HEK293 (cell line): ENCODE data around the gene FAM89A.

Source experiments
- ELK4 ChIP-seq: IDR thresholded peaks from 2 replicates; pipeline ENCODE4 v1.6.1; 2011; ENCODE audit warnings: mild to moderate bottlenecking, low read depth, low read length, borderline replicate concordance
- PATZ1 ChIP-seq: fragments of 450-650 bp; formaldehyde crosslinking; IDR thresholded peaks from 2 replicates; pipeline ENCODE4 v1.5.1; 2016; ENCODE audit warnings: missing biosample characterization, missing genetic modification characterization
- ZNF10 ChIP-seq: fragments of 450-650 bp; formaldehyde crosslinking; IDR thresholded peaks from 2 replicates; pipeline ENCODE4 v1.5.1; 2017; ENCODE audit warnings: missing biosample characterization, missing genetic modification characterization
- ZNF133 ChIP-seq: fragments of 450-650 bp; formaldehyde crosslinking; IDR thresholded peaks from 2 replicates; pipeline ENCODE4 v1.5.1; 2016; ENCODE audit warnings: missing biosample characterization, missing genetic modification characterization
- TF ChIP-seq, protein P1 (sequence below): fragments of 450-650 bp; formaldehyde crosslinking; IDR thresholded peaks from 2 replicates; pipeline ENCODE4 v1.5.1; 2016; ENCODE audit warnings: missing biosample characterization, missing genetic modification characterization
- TF ChIP-seq, protein P2 (sequence below): sonication (generic); formaldehyde crosslinking; IDR thresholded peaks from 2 replicates; pipeline ENCODE4 v1.8.1; 2022; ENCODE audit warnings: mild to moderate bottlenecking, moderate library complexity, missing genetic modification reagents

GRCh38 chr1:231000639-231001038, 39.4 kb downstream of the FAM89A start:
- TF ChIP-seq, protein P1, sequence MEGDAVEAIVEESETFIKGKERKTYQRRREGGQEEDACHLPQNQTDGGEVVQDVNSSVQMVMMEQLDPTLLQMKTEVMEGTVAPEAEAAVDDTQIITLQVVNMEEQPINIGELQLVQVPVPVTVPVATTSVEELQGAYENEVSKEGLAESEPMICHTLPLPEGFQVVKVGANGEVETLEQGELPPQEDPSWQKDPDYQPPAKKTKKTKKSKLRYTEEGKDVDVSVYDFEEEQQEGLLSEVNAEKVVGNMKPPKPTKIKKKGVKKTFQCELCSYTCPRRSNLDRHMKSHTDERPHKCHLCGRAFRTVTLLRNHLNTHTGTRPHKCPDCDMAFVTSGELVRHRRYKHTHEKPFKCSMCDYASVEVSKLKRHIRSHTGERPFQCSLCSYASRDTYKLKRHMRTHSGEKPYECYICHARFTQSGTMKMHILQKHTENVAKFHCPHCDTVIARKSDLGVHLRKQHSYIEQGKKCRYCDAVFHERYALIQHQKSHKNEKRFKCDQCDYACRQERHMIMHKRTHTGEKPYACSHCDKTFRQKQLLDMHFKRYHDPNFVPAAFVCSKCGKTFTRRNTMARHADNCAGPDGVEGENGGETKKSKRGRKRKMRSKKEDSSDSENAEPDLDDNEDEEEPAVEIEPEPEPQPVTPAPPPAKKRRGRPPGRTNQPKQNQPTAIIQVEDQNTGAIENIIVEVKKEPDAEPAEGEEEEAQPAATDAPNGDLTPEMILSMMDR (tag by site-specific recombination): no peak
- TF ChIP-seq ELK4 (no peak), PATZ1 (no peak), ZNF10 (tag by site-specific recombination) (no peak), ZNF133 (tag by site-specific recombination) (no peak)
- TF ChIP-seq, protein P2, sequence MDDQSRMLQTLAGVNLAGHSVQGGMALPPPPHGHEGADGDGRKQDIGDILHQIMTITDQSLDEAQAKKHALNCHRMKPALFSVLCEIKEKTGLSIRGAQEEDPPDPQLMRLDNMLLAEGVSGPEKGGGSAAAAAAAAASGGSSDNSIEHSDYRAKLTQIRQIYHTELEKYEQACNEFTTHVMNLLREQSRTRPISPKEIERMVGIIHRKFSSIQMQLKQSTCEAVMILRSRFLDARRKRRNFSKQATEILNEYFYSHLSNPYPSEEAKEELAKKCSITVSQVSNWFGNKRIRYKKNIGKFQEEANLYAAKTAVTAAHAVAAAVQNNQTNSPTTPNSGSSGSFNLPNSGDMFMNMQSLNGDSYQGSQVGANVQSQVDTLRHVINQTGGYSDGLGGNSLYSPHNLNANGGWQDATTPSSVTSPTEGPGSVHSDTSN (CRISPR knock-in tag): no peak
